Ascending aorta (tissue), 2 donors: ENCODE data around the gene VPS8. TPM values are rescaled to one million over a fixed set of nuclear protein-coding genes. Genes with fewer than 3 reads are reported as not detected.

ENCODE experiments used
- DNase-seq, 2 donors: peaks; one replicate each; pipeline ENCODE4 v3.0.0-alpha.2; 2019; ENCODE audit warnings: low spot score in 2 of 2
- H3K27ac ChIP-seq, 2 donors: fragments of 200-600 bp; sonication (generic); one replicate each; pipeline ENCODE4 v1.5.1; 2016 to 2017; ENCODE audit warnings: mild to moderate bottlenecking in 1 of 2
- H3K27me3 ChIP-seq: fragments of 200-600 bp; sonication (generic); one replicate; pipeline ENCODE4 v1.5.1; 2017
- H3K36me3 ChIP-seq, 2 donors: fragments of 200-600 bp; sonication (generic); one replicate each; pipeline ENCODE4 v1.5.1; 2016
- H3K4me1 ChIP-seq, 2 donors: fragments of 200-600 bp; sonication (generic); one replicate each; pipeline ENCODE4 v1.5.1; 2016 to 2017; ENCODE audit warnings: mild to moderate bottlenecking in 1 of 2
- H3K4me3 ChIP-seq, 2 donors: fragments of 200-600 bp; sonication (generic); one replicate each; pipeline ENCODE4 v1.5.1; 2016 to 2017; ENCODE audit warnings: mild to moderate bottlenecking in 1 of 2
- H3K9me3 ChIP-seq, 2 donors: fragments of 200-600 bp; sonication (generic); one replicate each; pipeline ENCODE4 v1.5.1; 2016
- CTCF ChIP-seq, 3 experiments: fragments of 200-600 bp in 2 of 3; fragments of 450-650 bp in 1 of 3; sonication (generic) in 2 of 3; IDR thresholded peaks; one replicate each; pipeline ENCODE4 v1.5.1; 2016 to 2019; ENCODE audit warnings: antibody characterized with exemption in 3 of 3, mild to moderate bottlenecking in 1 of 3, moderate library complexity in 1 of 3
- intact Hi-C: fragments of 100-400 bp; cut with DNase I; formaldehyde crosslinking; loops from one replicate; pipeline ENCODE4 v1.15.1; 2023
- total RNA-seq: library from RNA; depleted of rRNA; stranded (reverse); fragments of >200 nt; gene quantifications from one replicate; pipeline ENCODE4 v1.1.0, GENCODE V29; 2016

VPS8 gene
- total RNA-seq, 1 donor from 2014 or later, result 24.9 TPM

DNA sequence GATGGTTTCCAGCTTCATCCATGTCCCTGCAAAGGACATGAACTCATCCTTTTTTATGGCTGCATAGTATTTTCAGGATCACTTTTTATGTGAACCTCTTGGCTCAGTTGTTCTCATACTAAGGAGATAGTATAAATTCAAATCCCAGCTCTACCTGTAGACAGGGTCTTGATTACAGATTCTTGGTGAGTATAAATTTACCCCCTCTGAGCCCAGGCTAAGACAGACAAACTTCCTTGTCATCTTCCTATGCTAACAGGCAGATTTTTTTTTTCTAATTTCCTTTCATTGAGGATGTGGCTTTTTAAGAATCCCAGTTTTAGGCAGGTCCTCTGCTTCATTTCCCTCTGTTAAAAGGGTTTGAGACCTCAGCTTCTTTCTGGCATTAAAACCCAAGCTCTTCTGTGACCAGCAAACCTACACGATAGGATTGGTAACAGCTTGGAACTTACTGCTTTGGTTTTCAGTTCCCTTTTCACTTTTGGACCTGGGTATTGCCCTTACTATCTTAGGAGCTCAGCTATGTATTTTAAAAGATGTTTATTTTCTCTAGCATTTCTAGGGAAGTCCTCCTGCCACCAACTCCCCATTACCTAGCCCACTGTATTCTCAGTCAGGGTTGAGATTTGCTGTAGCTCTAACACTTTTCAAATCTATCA, 72.5 kb downstream of the VPS8 start:
- H3K27me3 ChIP-seq, result no peaks in the 10 kb centered on the region
- DNase-seq, result no peak
- H3K4me1 ChIP-seq, result no peaks in the 10 kb centered on the region
- intact Hi-C loops, result no loop called here
- no peaks in the 10 kb centered on the region for H3K9me3 ChIP-seq
- H3K4me3 ChIP-seq, result no peak overlapping the region
- H3K27ac ChIP-seq, result no peak overlapping the region
- TF ChIP-seq CTCF (IDR thresholded peaks at IDR 0.05), result no peak
- H3K36me3 ChIP-seq, result peaks cover 0 to 14% of the 10 kb centered on the region in 2 donors

GRCh38 chr3:184885112-184885511, 73.1 kb downstream of the VPS8 start:
- no peaks in the 10 kb centered on the region for H3K27me3 ChIP-seq
- intact Hi-C loops, result no loop called here
- no peak overlapping the region for H3K27ac ChIP-seq
- no peak overlapping the region for H3K4me3 ChIP-seq
- H3K4me1 ChIP-seq, result no peaks in the 10 kb centered on the region
- DNase-seq, result no peak
- H3K9me3 ChIP-seq, result no peaks in the 10 kb centered on the region
- peaks cover 0 to 13% of the 10 kb centered on the region in 2 donors for H3K36me3 ChIP-seq
- TF ChIP-seq CTCF (IDR thresholded peaks at IDR 0.05), result no peak

DNA sequence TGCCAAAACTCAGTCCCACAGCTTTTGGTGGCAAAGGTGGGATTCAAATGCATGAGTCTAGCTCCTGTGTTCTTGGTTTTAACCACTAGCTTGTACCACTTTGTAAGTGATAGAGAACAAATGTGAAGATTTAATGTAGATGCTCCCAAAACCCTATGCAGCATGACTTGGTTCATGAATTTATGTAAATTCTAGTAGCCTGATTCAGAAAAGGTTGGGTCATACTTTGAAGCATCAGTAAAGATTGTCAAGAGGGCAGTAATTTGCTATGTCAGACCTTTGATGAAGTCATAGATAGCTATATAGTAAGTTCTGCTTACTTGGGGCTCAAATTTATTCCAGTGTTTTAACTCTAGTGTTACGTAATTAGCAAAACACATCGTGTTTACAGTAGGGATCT, 75.6 kb downstream of the VPS8 start:
- no peaks in the 10 kb centered on the region for H3K4me1 ChIP-seq
- no peak for TF ChIP-seq CTCF (IDR thresholded peaks at IDR 0.05)
- DNase-seq, result no peak
- no peaks in the 10 kb centered on the region for H3K27me3 ChIP-seq
- peaks cover 0 to 13% of the 10 kb centered on the region in 2 donors for H3K36me3 ChIP-seq
- no peak overlapping the region for H3K27ac ChIP-seq
- no peak overlapping the region for H3K4me3 ChIP-seq
- H3K9me3 ChIP-seq, result no peaks in the 10 kb centered on the region
- intact Hi-C loops, result no loop called here

- no peak overlapping the region for H3K4me3 ChIP-seq
- intact Hi-C loops, result no loop called here
Measured at GRCh38 chr3:184889312-184889904, 77.4 kb downstream of the VPS8 start.

DNA sequence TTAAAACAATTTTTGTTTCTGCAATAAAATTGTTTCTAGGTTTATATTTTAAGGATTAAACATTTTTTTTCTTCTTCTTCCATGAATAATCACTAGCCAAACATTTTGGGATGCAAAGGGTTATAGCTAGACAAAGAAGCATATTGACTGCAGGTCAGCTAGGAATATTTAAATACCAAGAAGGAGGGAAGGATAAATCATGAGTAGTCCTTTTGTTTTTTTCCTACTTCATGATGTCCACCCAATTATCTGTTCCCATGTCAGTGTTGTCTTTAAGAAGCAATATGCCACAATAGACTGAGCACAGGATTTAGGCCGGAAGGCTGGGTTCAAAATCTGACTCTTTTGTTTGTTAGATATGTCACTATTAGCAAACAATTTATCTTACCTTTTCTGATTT, 82.1 kb downstream of the VPS8 start:
- Histone ChIP-seq H3K36me3 (no peaks in the 10 kb centered on the region), H3K27me3 (no peaks in the 10 kb centered on the region), H3K27ac (no peak overlapping the region), H3K4me1 (no peaks in the 10 kb centered on the region), H3K4me3 (no peak overlapping the region), H3K9me3 (no peaks in the 10 kb centered on the region)
- no peak for TF ChIP-seq CTCF (IDR thresholded peaks at IDR 0.05)
- intact Hi-C loops, result no loop called here
- no peak for DNase-seq

More at GRCh38 chr3:184889312-184889904, 77.4 kb downstream of the VPS8 start:
- peaks cover 0 to 8% of the 10 kb centered on the region in 2 donors for H3K36me3 ChIP-seq
- no peaks in the 10 kb centered on the region for H3K9me3 ChIP-seq
- H3K27ac ChIP-seq, result no peak overlapping the region
- DNase-seq, result no peak
- H3K27me3 ChIP-seq, result no peaks in the 10 kb centered on the region
- no peak for TF ChIP-seq CTCF (IDR thresholded peaks at IDR 0.05)
- H3K4me1 ChIP-seq, result no peaks in the 10 kb centered on the region
